HL-60/S4 (cell line): ENCODE data around the gene AGAP1.

ENCODE experiments used
- in situ Hi-C: fragments of 300-500 bp; cut with MboI; formaldehyde crosslinking; loops from 2 replicates; pipeline ENCODE4 v1.14.3; 2022; ENCODE audit warnings: low sequenced_read_pairs

The AGAP1 gene

GRCh38 chr2:235566415-235566814 lies 72.6 kb downstream of the AGAP1 start:
- in situ Hi-C loops: no loop called here

GRCh38 chr2:235566931-235567495 lies 73.2 kb downstream of the AGAP1 start:
- in situ Hi-C loops: no loop called here

DNA sequence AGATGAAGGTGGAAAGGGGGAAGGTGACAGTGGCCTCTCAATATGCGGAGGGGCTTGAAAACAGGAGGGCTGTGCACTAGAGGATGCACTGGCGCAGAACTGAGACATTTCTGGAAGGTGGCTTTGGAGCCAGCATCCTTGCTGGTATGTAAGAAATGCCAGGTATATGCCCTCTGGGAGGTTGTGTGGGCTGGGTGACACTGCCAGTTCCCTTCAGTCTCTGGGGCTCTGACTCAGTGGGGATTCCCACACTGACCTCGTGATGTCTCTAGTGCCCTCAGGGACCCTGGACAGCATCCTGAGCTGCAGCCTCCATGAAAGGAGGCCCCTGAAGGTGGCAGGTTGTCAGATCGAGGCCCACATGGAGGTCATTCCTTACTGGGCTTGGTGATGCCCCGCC lies 74.0 kb downstream of the AGAP1 start:
- in situ Hi-C loops: no loop called here

DNA sequence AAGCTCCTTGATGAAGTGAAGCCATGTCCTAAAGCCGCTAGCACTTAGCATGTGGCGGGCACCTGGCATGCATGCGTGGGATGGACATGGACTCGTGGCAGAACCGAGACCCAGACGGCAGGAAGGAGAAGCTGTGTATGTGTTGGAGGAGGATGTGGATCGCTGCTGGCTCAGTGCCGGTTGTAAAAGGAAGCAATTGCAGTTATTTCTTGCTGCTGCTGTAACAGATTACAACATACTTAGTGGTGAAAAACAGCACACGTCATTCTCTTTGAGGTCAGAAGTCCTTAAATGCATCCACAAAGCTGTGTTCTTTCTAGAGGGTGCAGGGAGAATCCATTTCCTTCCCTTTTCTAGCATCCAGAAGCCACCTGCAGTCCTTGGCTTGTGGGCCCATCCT lies 74.6 kb downstream of the AGAP1 start:
- in situ Hi-C loops: no loop called here

- in situ Hi-C loops: no loop called here
Measured at GRCh38 chr2:235569837-235570236, 76.0 kb downstream of the AGAP1 start.

- in situ Hi-C loops: no loop called here
Measured at GRCh38 chr2:235570256-235570655, 76.4 kb downstream of the AGAP1 start.

- in situ Hi-C loops: no loop called here
Measured at GRCh38 chr2:235570966-235571692, 77.3 kb downstream of the AGAP1 start.

GRCh38 chr2:235572592-235572991 lies 78.7 kb downstream of the AGAP1 start:
- in situ Hi-C loops: no loop called here

DNA sequence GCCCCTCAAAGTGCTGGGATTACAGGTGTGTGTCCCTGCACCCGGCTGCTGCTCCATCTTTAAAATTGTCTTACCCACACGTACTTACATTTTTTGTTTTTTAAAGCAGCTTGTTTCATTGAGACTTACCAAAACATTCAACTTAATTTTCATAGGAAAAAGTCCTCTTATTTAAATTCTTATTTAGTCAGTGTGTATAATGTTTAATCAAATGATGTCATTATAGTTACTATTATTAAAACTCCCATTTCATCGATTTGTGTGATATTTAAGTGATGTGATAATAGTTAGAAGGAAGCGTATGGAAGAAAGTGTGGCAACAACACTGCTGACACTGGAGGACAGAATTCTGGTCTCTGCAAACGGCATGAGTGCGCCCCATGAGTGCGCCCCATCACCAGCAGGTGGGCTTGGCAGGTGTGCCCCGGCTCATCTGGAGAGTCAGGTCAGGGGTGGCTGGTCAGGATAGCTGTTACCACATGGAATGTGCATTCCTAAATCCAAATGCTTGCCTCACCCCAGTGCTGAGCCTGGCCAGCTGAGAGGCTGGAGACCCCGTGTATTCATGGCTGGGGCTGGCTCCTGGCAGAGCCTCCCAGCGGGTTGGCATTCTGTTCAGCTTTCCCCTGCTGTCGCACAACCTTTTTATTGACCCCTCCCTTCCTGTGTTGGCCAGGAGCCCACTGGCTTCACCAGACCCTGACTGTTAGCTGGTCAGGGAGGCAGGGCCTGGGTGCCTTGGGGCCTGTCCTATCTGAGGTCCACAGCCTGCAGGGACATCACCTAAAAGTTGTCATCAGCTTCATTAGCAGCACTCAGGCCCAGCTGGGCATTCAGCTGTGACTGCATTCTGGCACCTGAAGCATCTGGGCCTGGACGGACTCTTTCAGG lies 79.7 kb downstream of the AGAP1 start:
- in situ Hi-C loops: no loop called here

GRCh38 chr2:235575431-235575830 lies 81.6 kb downstream of the AGAP1 start:
- in situ Hi-C loops: loop anchor here (25.0 kb wide), 1 partner anchor 438 kb away; no protein-coding TSS in a partner anchor

- in situ Hi-C loops: loop anchor here (25.0 kb wide), 1 partner anchor 439 kb away; no protein-coding TSS in a partner anchor
Measured at GRCh38 chr2:235575904-235576303, 82.1 kb downstream of the AGAP1 start.

- in situ Hi-C loops: loop anchor here (25.0 kb wide), 1 partner anchor 439 kb away; no protein-coding TSS in a partner anchor
Measured at GRCh38 chr2:235576337-235576910, 82.6 kb downstream of the AGAP1 start.

- in situ Hi-C loops: loop anchor here (25.0 kb wide), 1 partner anchor 440 kb away; no protein-coding TSS in a partner anchor
Measured at GRCh38 chr2:235577404-235578330, 83.8 kb downstream of the AGAP1 start.

DNA sequence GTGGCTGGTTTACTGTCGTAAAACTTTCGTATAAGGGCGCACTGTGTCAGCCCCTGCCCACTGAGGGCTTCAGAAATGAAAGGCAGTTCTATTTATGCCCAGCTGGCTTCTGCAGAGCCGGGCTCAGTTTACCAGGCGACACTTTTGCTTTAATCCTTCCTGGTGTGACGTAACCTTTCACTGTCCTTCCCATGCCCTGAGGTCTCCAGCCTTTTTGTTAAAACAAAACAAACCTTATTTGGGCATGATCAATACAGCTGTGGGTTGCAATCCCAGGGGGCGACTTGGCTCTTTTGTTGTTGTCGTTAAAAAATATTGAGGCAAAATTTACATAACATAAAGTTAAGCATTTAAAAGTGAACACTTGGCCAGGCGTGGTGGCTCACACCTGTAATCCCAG lies 85.3 kb downstream of the AGAP1 start:
- in situ Hi-C loops: loop anchor here (25.0 kb wide), 1 partner anchor 442 kb away; no protein-coding TSS in a partner anchor

DNA sequence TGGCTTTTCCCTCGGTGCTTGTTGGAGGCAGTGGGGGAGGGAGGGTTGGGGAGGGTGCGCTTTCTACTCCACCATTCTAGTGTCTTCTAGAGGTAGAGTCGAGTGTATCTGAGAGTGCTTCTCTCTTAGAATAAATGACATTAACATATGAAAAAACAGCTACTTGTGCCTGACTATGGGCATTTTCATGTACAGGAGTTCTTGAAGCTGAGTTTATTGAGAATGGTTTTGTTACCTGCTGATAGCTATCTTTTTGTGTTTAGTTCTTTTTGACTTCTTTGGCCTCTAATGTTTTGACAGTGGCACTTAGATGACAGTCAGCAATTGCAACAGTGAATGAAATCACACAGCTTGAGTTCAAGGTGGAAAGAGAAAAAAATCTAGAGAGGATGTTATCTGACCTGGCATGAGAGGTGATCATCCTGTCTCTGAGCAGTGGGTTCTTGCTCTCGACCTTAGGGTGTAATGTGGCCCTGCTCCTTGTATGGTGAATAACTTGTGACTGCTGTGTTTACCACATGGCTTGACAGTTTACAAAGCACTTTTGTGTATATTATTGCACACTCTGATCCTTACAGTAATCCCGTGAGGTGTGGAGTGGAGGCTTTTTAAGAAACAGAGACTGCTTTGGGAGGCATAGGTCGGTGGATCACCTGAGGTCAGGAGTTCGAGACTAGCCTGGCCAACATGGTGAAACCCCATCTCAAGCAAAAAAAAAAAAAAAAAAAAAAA lies 86.7 kb downstream of the AGAP1 start:
- in situ Hi-C loops: loop anchor here (25.0 kb wide), 1 partner anchor 443 kb away; no protein-coding TSS in a partner anchor

DNA sequence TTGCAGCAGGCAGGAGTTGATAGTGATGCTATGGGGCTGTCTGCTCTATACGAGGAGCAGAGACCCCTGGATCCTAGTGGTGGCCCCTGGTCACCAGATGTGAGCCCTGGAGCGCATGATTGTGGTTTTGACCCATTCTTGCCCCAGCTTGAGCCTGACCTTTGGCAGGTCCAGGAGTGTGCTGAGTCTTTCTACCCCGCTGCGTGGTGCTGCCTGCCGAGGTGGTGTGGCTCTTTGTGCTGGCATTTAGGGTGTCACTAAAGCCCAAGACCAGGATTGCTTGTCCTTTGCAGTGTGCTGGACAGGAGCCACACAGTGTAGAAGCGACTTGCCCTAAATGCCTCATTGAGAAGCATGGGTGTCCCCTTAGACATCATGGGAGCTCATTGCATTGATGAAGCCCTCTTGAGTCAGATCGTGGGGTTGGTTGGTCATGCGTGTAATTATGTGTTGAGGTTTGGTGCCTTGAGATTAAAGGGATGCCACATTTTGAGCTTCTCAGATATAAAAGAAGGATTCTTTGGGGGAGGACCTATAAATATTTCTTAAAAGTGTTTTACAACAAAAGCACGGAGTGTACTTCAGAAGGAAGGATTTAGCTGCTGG lies 88.3 kb downstream of the AGAP1 start:
- in situ Hi-C loops: loop anchor here (25.0 kb wide), 1 partner anchor 445 kb away; no protein-coding TSS in a partner anchor

DNA sequence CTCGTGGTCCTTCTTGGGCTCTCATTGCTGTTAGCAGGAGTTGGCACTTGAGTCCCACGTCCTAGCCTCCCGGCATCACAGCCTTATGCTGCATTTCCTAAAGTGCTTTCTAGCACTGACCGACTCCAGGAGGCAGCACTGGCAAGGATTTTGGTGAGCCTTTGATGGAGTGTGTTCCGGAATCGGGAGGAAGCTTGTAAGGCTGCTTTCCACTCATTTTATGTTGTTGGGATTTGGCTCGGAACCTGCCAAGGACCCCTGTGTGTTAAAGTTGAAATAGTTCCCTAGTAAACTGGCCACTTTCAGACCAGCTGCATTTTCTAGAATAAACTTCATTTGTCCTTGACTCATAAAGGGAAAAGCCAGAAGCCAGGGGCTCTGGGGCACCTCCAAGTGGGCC lies 88.9 kb downstream of the AGAP1 start:
- in situ Hi-C loops: loop anchor here (25.0 kb wide), 1 partner anchor 445 kb away; no protein-coding TSS in a partner anchor

DNA sequence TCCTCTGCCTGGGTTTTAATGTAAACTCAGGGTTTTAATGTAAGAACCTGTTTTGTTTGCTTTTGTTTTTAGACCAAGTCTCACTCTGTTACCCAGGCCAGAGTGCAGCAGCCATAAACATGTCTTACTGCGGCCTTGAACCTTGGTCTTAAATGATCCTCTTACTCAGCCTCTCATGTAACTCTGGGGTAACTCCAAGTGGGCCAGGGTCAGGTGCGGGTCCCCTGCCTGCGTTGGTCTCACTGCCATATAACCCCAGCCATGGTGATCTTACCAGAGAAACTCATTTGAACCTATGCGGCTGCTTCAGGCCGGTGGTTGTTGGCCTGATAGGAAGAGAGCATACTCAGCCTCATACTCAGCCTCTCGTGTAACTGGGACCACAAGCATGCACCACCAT lies 89.3 kb downstream of the AGAP1 start:
- in situ Hi-C loops: loop anchor here (25.0 kb wide), 1 partner anchor 446 kb away; no protein-coding TSS in a partner anchor
